ENCODE results near the gene ABCC10. TPM values are rescaled to one million over a fixed set of nuclear protein-coding genes. Genes with fewer than 3 reads are reported as not detected.

The ABCC10 gene
- polyA plus RNA-seq, 3 donors, result 7.6 to 32.8 (median 10.2) TPM

DNA sequence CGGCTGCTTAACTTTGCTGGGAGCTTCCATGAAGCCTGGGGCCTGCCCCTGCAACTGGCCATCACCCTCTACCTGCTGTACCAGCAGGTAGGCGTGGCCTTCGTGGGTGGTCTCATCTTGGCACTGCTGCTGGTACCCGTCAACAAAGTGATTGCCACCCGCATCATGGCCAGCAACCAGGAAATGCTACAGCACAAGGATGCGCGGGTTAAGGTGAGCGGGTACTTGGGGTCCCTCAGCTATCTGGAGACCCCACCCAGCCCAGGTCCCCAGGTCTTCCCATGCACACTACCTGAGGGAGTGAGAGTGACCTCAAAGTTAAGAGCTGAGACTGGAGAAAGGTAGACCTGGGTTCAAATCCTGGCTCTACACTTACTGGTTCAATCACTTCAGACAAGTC is 5.8 kb downstream of the ABCC10 start:
- no peak overlapping the region for H3K4me3 Mint-ChIP-seq
- no peak overlapping the region for H3K4me3 ChIP-seq (replicated peaks in 1 of 3; ENCODE audit: low read depth in 2 of 3, low read length in 3 of 3)
- WGBS (ENCODE audit: insufficient coverage), result 100% methylated on average over 5 of the region's 8 CpGs

DNA sequence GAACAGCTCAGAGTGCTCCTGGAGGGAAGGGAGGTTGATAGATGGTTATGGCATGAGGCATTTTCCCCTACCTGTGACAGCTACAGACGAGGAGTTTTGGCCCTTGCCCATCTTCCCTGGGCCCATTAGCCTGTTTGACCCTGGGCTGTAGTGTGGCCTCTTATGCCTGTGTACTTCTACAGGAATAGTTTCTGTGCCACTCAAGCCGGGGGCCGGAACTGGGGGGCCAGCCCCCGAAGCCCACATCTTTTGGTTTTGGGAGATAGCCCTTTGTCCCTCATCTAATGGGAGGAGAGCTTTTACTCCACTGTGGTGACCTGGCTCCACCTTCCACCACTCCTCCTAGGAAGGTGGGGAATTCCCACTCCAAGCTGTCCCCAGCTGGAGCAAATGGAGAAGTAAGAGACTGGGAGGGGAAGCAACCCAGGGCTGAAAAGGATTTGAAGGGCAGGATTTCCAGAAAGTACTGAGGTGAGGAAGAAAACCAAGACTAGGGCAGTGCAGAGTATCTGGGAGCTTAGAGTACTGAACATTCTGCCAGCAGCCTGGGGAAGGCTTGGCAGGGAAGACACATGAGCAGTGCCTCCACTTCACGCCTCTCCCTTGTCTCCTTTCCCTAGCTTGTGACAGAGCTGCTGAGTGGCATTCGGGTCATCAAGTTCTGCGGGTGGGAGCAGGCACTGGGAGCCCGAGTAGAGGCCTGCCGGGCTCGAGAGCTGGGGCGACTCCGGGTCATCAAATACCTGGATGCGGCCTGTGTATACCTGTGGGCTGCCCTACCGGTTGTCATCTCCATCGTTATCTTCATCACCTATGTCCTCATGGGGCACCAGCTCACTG is 6.9 kb downstream of the ABCC10 start:
- Mint-ChIP-seq H3K36me3 (peaks cover 42 to 74% of the 10 kb centered on the region in 2 donors), H3K4me3 (no peak overlapping the region), H3K4me1 (peaks cover 3% of the 10 kb centered on the region), H3K27me3 (ENCODE audit: low read depth in 3 of 3) (peaks cover 0 to 2% (median 0%) of the 10 kb centered on the region in 3 donors), H3K9me3 (no peaks in the 10 kb centered on the region), H3K27ac (peak overlapping the region in 2 of 7 donors; percentile 44 to 76)
- Histone ChIP-seq H3K4me1 (ENCODE audit: control insufficient read depth in 1 of 2, insufficient read depth in 2 of 2, low read length in 2 of 2) (no peaks in the 10 kb centered on the region), H3K79me2 (ENCODE audit: insufficient read depth, low read length) (peaks cover 9% of the 10 kb centered on the region), H3K36me3 (replicated peaks in 1 of 2; ENCODE audit: control insufficient read depth in 1 of 2, insufficient read depth in 2 of 2, low read length in 2 of 2) (peaks cover 57 to 85% of the 10 kb centered on the region in 2 donors), H3K4me2 (replicated peaks; ENCODE audit: extremely low read depth, low read length, poor library complexity, severe bottlenecking) (no peak overlapping the region), H4K20me1 (ENCODE audit: insufficient read depth, low read length) (peaks cover 13% of the 10 kb centered on the region), H3K27ac (ENCODE audit: low read depth in 1 of 2, low read length in 2 of 2) (no peak overlapping the region), H3K27me3 (ENCODE audit: control insufficient read depth in 2 of 2, insufficient read depth in 2 of 2, low read length in 2 of 2) (no peaks in the 10 kb centered on the region), H2AFZ (ENCODE audit: insufficient read depth, low read depth, low read length, poor library complexity, severe bottlenecking) (no peak overlapping the region), H3K4me3 (replicated peaks in 1 of 3; ENCODE audit: low read depth in 2 of 3, low read length in 3 of 3) (no peak overlapping the region), H3K9me3 (replicated peaks in 1 of 2; ENCODE audit: control insufficient read depth in 1 of 2, insufficient read depth in 1 of 2, low read length in 2 of 2) (no peaks in the 10 kb centered on the region), H3K9ac (ENCODE audit: insufficient read depth, low read length, poor library complexity, severe bottlenecking) (no peak overlapping the region)
- TF ChIP-seq, protein P1, sequence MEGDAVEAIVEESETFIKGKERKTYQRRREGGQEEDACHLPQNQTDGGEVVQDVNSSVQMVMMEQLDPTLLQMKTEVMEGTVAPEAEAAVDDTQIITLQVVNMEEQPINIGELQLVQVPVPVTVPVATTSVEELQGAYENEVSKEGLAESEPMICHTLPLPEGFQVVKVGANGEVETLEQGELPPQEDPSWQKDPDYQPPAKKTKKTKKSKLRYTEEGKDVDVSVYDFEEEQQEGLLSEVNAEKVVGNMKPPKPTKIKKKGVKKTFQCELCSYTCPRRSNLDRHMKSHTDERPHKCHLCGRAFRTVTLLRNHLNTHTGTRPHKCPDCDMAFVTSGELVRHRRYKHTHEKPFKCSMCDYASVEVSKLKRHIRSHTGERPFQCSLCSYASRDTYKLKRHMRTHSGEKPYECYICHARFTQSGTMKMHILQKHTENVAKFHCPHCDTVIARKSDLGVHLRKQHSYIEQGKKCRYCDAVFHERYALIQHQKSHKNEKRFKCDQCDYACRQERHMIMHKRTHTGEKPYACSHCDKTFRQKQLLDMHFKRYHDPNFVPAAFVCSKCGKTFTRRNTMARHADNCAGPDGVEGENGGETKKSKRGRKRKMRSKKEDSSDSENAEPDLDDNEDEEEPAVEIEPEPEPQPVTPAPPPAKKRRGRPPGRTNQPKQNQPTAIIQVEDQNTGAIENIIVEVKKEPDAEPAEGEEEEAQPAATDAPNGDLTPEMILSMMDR (IDR thresholded peaks at IDR 0.05), result no peak
- DNase-seq, result no peak
- intact Hi-C loops (cut with micrococcal nuclease), result no loop called here
- 100% methylated on average over 8 of the region's 15 CpGs for WGBS (ENCODE audit: insufficient coverage)

More for the DNA sequence above, 5.8 kb downstream of the ABCC10 start:
- Histone ChIP-seq H3K36me3 (replicated peaks in 1 of 2; ENCODE audit: control insufficient read depth in 1 of 2, insufficient read depth in 2 of 2, low read length in 2 of 2) (peaks cover 48 to 74% of the 10 kb centered on the region in 2 donors), H3K9ac (ENCODE audit: insufficient read depth, low read length, poor library complexity, severe bottlenecking) (no peak overlapping the region), H4K20me1 (ENCODE audit: insufficient read depth, low read length) (peaks cover 13% of the 10 kb centered on the region), H3K9me3 (replicated peaks in 1 of 2; ENCODE audit: control insufficient read depth in 1 of 2, insufficient read depth in 1 of 2, low read length in 2 of 2) (no peaks in the 10 kb centered on the region), H2AFZ (ENCODE audit: insufficient read depth, low read depth, low read length, poor library complexity, severe bottlenecking) (no peak overlapping the region), H3K4me1 (ENCODE audit: control insufficient read depth in 1 of 2, insufficient read depth in 2 of 2, low read length in 2 of 2) (peaks cover 10 to 11% of the 10 kb centered on the region in 2 donors), H3K27ac (ENCODE audit: low read depth in 1 of 2, low read length in 2 of 2) (no peak overlapping the region), H3K27me3 (ENCODE audit: control insufficient read depth in 2 of 2, insufficient read depth in 2 of 2, low read length in 2 of 2) (no peaks in the 10 kb centered on the region), H3K4me2 (replicated peaks; ENCODE audit: extremely low read depth, low read length, poor library complexity, severe bottlenecking) (no peak overlapping the region), H3K79me2 (ENCODE audit: insufficient read depth, low read length) (peaks cover 19% of the 10 kb centered on the region)
- Mint-ChIP-seq H3K27ac (no peak overlapping the region), H3K36me3 (peaks cover 42 to 67% of the 10 kb centered on the region in 2 donors), H3K4me1 (peaks cover 12% of the 10 kb centered on the region), H3K27me3 (ENCODE audit: low read depth in 3 of 3) (peaks cover 0 to 2% (median 0%) of the 10 kb centered on the region in 3 donors), H3K9me3 (no peaks in the 10 kb centered on the region)
- DNase-seq, result no peak
- intact Hi-C loops (cut with micrococcal nuclease), result no loop called here
- TF ChIP-seq, protein P1 (IDR thresholded peaks at IDR 0.05), result no peak
